Measurements from ENCODE around the gene FCSK. TPM values are rescaled to one million over a fixed set of nuclear protein-coding genes. Genes with fewer than 3 reads are reported as not detected.

The FCSK gene
- total RNA-seq, 2 experiments from 2014 or later = 21.8 to 25.4 TPM

- Mint-ChIP-seq H3K36me3 (ENCODE audit: low read depth) (peaks cover 10% of the 10 kb centered on the region), H3K4me3 (peak within 1 kb of the TSS; percentile 92), H3K27me3 (no peaks in the 10 kb centered on the region), H3K9me3 (no peaks in the 10 kb centered on the region), H3K27ac (peak within 1 kb of the TSS; percentile 82), H3K4me1 (ENCODE audit: low read depth) (peaks cover 45% of the 10 kb centered on the region)
- Histone ChIP-seq H3K9me3 (ENCODE audit: control insufficient read depth in 1 of 2, insufficient read depth in 1 of 2, low read length in 2 of 2) (no peaks in the 10 kb centered on the region), H3K27ac (ENCODE audit: low read depth in 1 of 2, low read length in 2 of 2) (peak within 1 kb of the TSS in 1 of 2 donors; percentile 33), H3K4me3 (ENCODE audit: low read length) (peak within 1 kb of the TSS; percentile 94), H3K36me3 (ENCODE audit: insufficient read depth, low read length) (peaks cover 4% of the 10 kb centered on the region), H3K27me3 (ENCODE audit: control insufficient read depth in 1 of 2, insufficient read depth in 2 of 2, low read length in 2 of 2) (no peaks in the 10 kb centered on the region), H3K4me1 (ENCODE audit: insufficient read depth, low read length) (peaks cover 33% of the 10 kb centered on the region)
- CTCF ChIA-PET = interaction anchor here (0.7 to 1.1 kb wide), 2 partner anchors 30 kb away, joined by 3 read pairs; no protein-coding TSS in a partner anchor
- intact Hi-C loops (cut with DNase I, micrococcal nuclease) = loop anchor here (1.0 to 5.0 kb wide), 7 partner anchors 15 to 363 kb away; partner anchors contain the start of genes FCSK (in 2 of the 2), COG4 (in 1 of the 2), SF3B3 (in 1 of the 2) and VAC14 (in 1 of the 2)
- TF ChIP-seq, protein P1, sequence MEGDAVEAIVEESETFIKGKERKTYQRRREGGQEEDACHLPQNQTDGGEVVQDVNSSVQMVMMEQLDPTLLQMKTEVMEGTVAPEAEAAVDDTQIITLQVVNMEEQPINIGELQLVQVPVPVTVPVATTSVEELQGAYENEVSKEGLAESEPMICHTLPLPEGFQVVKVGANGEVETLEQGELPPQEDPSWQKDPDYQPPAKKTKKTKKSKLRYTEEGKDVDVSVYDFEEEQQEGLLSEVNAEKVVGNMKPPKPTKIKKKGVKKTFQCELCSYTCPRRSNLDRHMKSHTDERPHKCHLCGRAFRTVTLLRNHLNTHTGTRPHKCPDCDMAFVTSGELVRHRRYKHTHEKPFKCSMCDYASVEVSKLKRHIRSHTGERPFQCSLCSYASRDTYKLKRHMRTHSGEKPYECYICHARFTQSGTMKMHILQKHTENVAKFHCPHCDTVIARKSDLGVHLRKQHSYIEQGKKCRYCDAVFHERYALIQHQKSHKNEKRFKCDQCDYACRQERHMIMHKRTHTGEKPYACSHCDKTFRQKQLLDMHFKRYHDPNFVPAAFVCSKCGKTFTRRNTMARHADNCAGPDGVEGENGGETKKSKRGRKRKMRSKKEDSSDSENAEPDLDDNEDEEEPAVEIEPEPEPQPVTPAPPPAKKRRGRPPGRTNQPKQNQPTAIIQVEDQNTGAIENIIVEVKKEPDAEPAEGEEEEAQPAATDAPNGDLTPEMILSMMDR (IDR thresholded peaks at IDR 0.05) = no peak
- ATAC-seq (ENCODE audit: poor library complexity) = peak; percentile 97
- POLR2A ChIA-PET = interaction anchor here (0.8 to 3.5 kb wide), 13 partner anchors 11 to 187 kb away, joined by 3 to 53 read pairs (median 6); partner anchors contain the start of genes AARS1, DDX19A, EXOSC6 and FCSK
- DNase-seq = peak; percentile 87 to 96 (median 94)
These were observed 15.2 kb upstream of the FCSK start, which contains the start of gene ST3GAL2 for GRCh38 chr16:70438969-70439862. TSS of gene ST3GAL2 (minus strand) at chr16:70439100. CDS start at chr16:70398530, 40,570 bp downstream.

GRCh38 chr16:70440009-70440692 lies 14.2 kb upstream of the FCSK start:
- Mint-ChIP-seq H3K4me3 (peak overlapping the region; percentile 92), H3K4me1 (ENCODE audit: low read depth) (peaks cover 36% of the 10 kb centered on the region), H3K27ac (peak overlapping the region; percentile 72), H3K36me3 (ENCODE audit: low read depth) (peaks cover 10% of the 10 kb centered on the region), H3K9me3 (no peaks in the 10 kb centered on the region), H3K27me3 (no peaks in the 10 kb centered on the region)
- H3K4me3 ChIP-seq (ENCODE audit: low read length) = peak overlapping the region; percentile 94
- TF ChIP-seq, protein P1 (IDR thresholded peaks at IDR 0.05) = no peak
- DNase-seq (no peak), ATAC-seq (ENCODE audit: poor library complexity) (no peak)
- H3K27me3 ChIP-seq (ENCODE audit: control insufficient read depth in 1 of 2, insufficient read depth in 2 of 2, low read length in 2 of 2) = no peaks in the 10 kb centered on the region
- no peak overlapping the region for H3K27ac ChIP-seq (ENCODE audit: low read depth in 1 of 2, low read length in 2 of 2)
- H3K36me3 ChIP-seq (ENCODE audit: insufficient read depth, low read length) = no peaks in the 10 kb centered on the region
- ChIA-PET CTCF (interaction anchor here (0.7 to 1.3 kb wide), 2 partner anchors 12 to 31 kb away, joined by 3 read pairs; no protein-coding TSS in a partner anchor), POLR2A (interaction anchor here (0.8 to 3.5 kb wide), 7 partner anchors 10 to 188 kb away, joined by 3 to 53 read pairs (median 9); partner anchors contain the start of genes AARS1, DDX19A, EXOSC6 and FCSK)
- intact Hi-C loops (cut with DNase I, micrococcal nuclease) = no loop called here
- H3K9me3 ChIP-seq (ENCODE audit: control insufficient read depth in 1 of 2, insufficient read depth in 1 of 2, low read length in 2 of 2) = no peaks in the 10 kb centered on the region
- peaks cover 28% of the 10 kb centered on the region for H3K4me1 ChIP-seq (ENCODE audit: insufficient read depth, low read length)

- H3K36me3 ChIP-seq (ENCODE audit: insufficient read depth, low read length) = no peaks in the 10 kb centered on the region
- H3K27ac ChIP-seq (ENCODE audit: low read depth in 1 of 2, low read length in 2 of 2) = no peak overlapping the region
- Mint-ChIP-seq H3K36me3 (ENCODE audit: low read depth) (peaks cover 10% of the 10 kb centered on the region), H3K9me3 (no peaks in the 10 kb centered on the region), H3K27ac (no peak overlapping the region), H3K4me1 (ENCODE audit: low read depth) (peaks cover 29% of the 10 kb centered on the region), H3K4me3 (peak overlapping the region; percentile 74), H3K27me3 (no peaks in the 10 kb centered on the region)
- intact Hi-C loops (cut with DNase I, micrococcal nuclease) = no loop called here
- POLR2A ChIA-PET = interaction anchor here (1.7 kb wide), 1 partner anchor 13 kb away, joined by 4 read pairs; the partner anchor contains the start of gene FCSK
- ATAC-seq (ENCODE audit: poor library complexity) (no peak), DNase-seq (no peak)
- no peaks in the 10 kb centered on the region for H3K9me3 ChIP-seq (ENCODE audit: control insufficient read depth in 1 of 2, insufficient read depth in 1 of 2, low read length in 2 of 2)
- TF ChIP-seq, protein P1 (IDR thresholded peaks at IDR 0.05) = no peak
- H3K4me3 ChIP-seq (ENCODE audit: low read length) = no peak overlapping the region
- CTCF ChIA-PET = interaction anchor here (1.3 kb wide), 1 partner anchor 11 kb away, joined by 3 read pairs; no protein-coding TSS in a partner anchor
- H3K4me1 ChIP-seq (ENCODE audit: insufficient read depth, low read length) = peaks cover 28% of the 10 kb centered on the region
- H3K27me3 ChIP-seq (ENCODE audit: control insufficient read depth in 1 of 2, insufficient read depth in 2 of 2, low read length in 2 of 2) = no peaks in the 10 kb centered on the region
These were observed 12.9 kb upstream of the FCSK start for GRCh38 chr16:70441406-70441990.

All from CD4-positive, alpha-beta T cell (primary cell).